GM19463 (cell line): ENCODE results near the gene INO80D.
"Not testable (repeated sequence)": the region's sequence is repeated elsewhere in the genome, so short reads cannot be mapped to it uniquely, and the experiment has no call there.

ENCODE experiments used
- ATAC-seq: cut with Tn5 transposase; IDR thresholded peaks from one replicate; pipeline ENCODE4 v1.9.1; 2021; ENCODE audit warnings: mild to moderate bottlenecking, moderate library complexity; ENCODE audit not compliant: unreplicated experiment

Gene INO80D

GRCh38 chr2:205982776-205983327, 103.1 kb downstream of the INO80D start:
- no peak for ATAC-seq

DNA sequence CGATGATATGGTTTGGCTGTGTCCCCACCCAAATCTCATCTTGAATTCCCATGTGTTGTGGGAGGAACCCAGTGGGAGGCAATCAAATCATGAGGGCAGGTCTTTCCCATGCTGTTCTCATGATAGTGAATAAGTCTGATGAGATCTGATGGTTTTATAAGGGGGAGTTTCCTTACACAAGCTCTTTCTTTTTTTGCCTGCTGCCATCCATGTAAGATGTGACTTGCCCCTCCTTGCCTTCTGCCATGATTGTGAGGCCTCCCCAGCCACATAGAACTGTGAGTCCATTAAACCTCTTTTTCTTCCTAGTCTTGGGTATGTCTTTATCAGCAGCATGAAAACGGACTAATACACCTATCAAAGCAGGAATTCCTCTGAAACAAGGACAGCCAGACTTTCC, 107.2 kb downstream of the INO80D start:
- not testable (repeated sequence) for ATAC-seq

GRCh38 chr2:205977699-205978098, 108.3 kb downstream of the INO80D start:
- not testable (repeated sequence) for ATAC-seq

GRCh38 chr2:205976934-205977659, 108.9 kb downstream of the INO80D start:
- not testable (repeated sequence) for ATAC-seq

DNA sequence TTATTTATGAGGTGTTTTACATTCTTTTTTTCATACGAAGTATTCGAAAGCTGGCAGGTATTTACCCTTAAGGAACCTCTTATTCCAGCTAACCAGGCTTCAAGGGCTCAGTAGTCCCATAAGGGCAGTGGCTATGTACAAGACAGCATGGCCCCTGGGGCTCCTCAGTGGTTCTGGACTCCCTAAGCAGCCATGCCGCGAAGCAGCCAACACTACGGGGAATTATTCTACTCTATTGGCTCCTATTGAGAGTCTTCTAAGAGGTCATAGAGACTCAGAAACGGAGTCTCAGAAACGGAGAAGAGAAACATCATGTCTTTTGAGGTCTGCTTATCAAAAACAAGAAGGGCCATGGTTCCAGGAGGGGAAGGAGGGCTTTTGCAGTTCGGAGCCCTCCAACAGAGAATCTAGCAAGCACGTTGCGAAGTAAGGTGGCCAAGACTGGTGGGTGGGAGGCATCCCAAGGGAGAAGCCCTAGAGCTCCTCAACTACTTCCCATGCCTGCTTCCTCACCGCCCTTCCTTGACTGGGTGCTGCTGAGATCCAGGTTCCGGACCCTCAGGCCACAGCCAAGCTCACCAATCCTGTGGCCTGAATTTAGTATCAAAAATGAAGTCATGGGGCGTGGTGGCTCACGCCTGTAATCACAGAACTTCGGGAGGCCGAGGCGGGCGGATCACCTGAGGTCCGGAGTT, 109.7 kb downstream of the INO80D start:
- no peak for ATAC-seq

GRCh38 chr2:205975082-205975949, 110.7 kb downstream of the INO80D start:
- peak; percentile 87 for ATAC-seq

- ATAC-seq, result no peak
Measured at GRCh38 chr2:205972113-205972512, 113.9 kb downstream of the INO80D start.

DNA sequence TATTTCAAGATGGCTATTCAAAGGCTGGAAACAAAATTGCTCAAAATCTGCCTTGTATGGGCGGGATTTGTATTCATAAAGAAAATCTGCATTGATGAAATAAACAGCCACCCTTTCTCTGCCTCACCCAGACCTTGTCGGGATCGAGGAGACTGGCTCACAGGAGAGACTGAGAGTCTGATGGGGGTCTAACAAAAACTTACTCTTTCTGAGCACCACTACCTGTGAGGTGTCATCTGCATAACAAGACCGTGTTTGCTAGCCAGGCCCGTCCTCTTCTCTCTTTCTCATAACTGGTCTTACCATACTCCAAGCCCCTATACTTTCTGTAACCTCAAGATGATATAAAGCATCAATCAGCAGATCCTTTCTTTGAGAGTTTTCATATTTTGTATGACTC, 115.6 kb downstream of the INO80D start:
- ATAC-seq, result no peak

- ATAC-seq, result peak; percentile 71
Measured at GRCh38 chr2:205969584-205969983, 116.4 kb downstream of the INO80D start.

GRCh38 chr2:205967391-205968075, 118.4 kb downstream of the INO80D start:
- ATAC-seq, result no peak

GRCh38 chr2:205965707-205966106, 120.3 kb downstream of the INO80D start:
- ATAC-seq, result no peak

GRCh38 chr2:205964111-205964761, 121.7 kb downstream of the INO80D start:
- no peak for ATAC-seq

- ATAC-seq, result no peak
Measured at GRCh38 chr2:205959521-205959920, 126.5 kb downstream of the INO80D start.

DNA sequence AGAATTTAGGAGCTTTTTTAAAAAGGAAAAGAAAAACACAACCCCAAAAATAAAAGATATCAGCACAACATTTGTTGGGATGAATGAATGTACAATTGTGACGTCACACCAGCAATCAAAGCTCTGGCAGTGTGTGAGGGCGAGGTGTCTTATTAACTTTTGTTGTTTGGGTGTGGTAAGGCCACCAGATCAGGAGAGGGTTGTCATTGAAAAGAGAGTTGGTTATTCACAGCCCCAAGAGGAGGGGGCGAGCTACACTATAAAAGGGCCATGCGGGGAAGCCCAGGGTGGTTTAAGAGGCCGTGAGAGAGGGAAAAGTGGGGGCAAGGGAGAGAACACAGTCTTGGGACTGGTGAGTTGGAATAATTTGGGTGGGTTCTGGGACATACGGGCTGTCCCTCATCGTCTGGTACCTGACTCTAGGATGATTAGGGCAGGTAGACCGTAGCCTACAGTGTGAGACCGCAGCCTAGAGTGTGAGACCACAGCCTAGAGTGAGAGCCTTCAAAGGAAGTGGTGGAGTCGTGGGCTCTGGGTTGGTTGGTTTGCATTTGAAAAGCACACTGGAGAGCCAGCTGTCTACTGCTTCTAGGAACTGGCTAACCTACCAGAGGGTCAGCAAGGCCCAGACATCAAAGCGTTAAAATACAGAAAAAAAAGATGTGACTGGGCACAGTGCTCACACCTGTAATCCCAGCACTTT, 128.4 kb downstream of the INO80D start:
- no peak for ATAC-seq

DNA sequence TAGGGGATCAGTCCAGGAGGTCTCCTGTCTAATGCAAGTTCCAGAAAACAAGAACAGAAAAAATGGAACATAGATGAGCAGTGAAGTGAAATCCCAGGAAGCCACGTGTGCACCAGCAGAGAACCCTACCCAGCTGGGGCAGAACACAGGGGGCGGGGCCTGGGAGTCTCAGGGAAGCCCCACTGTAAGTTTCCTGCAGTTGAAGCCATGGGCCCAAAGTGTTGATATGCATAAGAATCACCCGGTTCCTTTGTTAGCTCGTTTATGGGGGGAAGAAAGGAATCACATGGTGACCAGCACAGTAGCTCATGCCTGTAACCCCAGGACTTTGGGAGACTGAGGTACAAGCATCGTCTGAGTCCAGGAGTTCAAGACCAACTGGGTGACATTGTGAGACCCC, 131.3 kb downstream of the INO80D start:
- ATAC-seq, result no peak

DNA sequence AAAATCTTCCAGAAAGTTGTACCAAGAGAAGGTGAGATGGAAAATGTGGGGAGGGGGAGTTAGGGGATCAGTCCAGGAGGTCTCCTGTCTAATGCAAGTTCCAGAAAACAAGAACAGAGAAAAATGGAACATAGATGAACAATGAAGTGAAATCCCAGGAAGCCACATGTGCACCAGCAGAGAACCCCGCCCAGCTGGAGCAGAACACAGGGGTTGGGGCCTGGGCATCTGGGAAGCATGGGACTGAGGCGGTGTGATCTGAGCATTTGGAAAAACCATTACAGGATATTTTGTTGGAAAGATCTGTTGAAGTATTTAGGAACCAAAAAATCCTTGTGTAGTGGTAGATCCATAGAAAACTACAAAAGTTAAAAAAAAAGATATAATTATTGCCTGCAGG, 133.7 kb downstream of the INO80D start:
- ATAC-seq, result no peak

DNA sequence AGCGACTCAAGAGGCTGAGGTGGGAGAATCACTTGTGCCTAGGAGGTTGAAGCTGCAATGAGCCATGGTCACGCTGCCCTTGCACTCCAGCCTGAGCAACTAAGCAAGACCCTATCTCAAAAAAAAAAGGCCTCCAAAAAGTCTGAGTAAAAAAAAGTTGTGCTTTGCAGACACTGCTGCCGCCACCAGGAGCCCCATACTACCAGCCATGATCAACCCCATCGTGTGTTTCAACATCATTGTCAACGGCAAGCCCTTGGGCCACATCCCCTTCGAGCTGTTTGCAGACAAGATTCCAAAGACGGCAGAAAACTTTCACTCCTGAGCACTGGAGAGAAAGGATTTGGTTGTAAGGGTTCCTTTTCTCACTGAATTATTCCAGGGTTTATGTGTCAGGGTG, 137.1 kb downstream of the INO80D start:
- ATAC-seq, result no peak

GRCh38 chr2:205948496-205948837, 137.5 kb downstream of the INO80D start:
- ATAC-seq, result no peak

- peak; percentile 90 for ATAC-seq
Measured at GRCh38 chr2:205947621-205948495, 138.1 kb downstream of the INO80D start.
